ENCODE results near the gene SLC10A6.

DNA sequence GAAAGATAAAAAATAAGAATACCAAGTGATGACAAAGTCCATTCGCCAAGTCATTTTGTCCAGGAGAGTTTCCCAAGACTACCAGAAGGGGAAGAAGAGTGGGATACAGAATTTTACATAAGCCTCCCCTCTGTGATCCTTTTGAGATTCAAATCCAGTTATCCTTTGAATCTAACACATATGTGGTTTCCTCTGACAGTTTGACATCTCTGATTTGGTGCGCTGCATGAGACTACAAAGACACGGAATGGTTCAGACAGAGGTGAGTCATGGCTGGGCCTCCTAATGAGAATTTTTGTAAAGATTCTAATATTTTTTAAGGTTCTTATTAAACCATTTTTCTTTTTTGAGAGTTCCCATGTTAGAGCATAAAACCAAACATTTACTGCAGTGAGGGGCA, 38.3 kb downstream of the SLC10A6 start:
- TF ChIP-seq, protein P1, sequence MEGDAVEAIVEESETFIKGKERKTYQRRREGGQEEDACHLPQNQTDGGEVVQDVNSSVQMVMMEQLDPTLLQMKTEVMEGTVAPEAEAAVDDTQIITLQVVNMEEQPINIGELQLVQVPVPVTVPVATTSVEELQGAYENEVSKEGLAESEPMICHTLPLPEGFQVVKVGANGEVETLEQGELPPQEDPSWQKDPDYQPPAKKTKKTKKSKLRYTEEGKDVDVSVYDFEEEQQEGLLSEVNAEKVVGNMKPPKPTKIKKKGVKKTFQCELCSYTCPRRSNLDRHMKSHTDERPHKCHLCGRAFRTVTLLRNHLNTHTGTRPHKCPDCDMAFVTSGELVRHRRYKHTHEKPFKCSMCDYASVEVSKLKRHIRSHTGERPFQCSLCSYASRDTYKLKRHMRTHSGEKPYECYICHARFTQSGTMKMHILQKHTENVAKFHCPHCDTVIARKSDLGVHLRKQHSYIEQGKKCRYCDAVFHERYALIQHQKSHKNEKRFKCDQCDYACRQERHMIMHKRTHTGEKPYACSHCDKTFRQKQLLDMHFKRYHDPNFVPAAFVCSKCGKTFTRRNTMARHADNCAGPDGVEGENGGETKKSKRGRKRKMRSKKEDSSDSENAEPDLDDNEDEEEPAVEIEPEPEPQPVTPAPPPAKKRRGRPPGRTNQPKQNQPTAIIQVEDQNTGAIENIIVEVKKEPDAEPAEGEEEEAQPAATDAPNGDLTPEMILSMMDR (IDR thresholded peaks at IDR 0.05): no peak
- TF ChIP-seq RCOR1 (IDR thresholded peaks at IDR 0.05; ENCODE audit: low read depth, low read length): no peak
